HG03342 (cell line): Measurements from ENCODE around the gene ABCA6.
"Not testable (repeated sequence)": the region's sequence is repeated elsewhere in the genome, so short reads cannot be mapped to it uniquely, and the experiment has no call there.

Experiments
- ATAC-seq: cut with Tn5 transposase; IDR thresholded peaks from one replicate; pipeline ENCODE4 v1.9.1; 2021; ENCODE audit warnings: mild to moderate bottlenecking, moderate library complexity; ENCODE audit not compliant: unreplicated experiment

ABCA6 gene

GRCh38 chr17:69078864-69079263 lies 62.8 kb downstream of the ABCA6 start:
- ATAC-seq = no peak

GRCh38 chr17:69075823-69076222 lies 65.9 kb downstream of the ABCA6 start:
- no peak for ATAC-seq

GRCh38 chr17:69073392-69073791 lies 68.3 kb downstream of the ABCA6 start:
- not testable (repeated sequence) for ATAC-seq

GRCh38 chr17:69072803-69073256 lies 68.9 kb downstream of the ABCA6 start:
- ATAC-seq = not testable (repeated sequence)

- not testable (repeated sequence) for ATAC-seq
Measured at GRCh38 chr17:69071233-69071586, 70.5 kb downstream of the ABCA6 start.

- ATAC-seq = not testable (repeated sequence)
Measured at GRCh38 chr17:69070378-69071232, 71.1 kb downstream of the ABCA6 start.

GRCh38 chr17:69069226-69069750 lies 72.4 kb downstream of the ABCA6 start:
- ATAC-seq = no peak

- ATAC-seq = no peak
Measured at GRCh38 chr17:69067274-69068047, 74.2 kb downstream of the ABCA6 start.

GRCh38 chr17:69066482-69066881 lies 75.2 kb downstream of the ABCA6 start:
- ATAC-seq = no peak

- no peak for ATAC-seq
Measured at GRCh38 chr17:69065113-69065512, 76.6 kb downstream of the ABCA6 start.

GRCh38 chr17:69064476-69064875 lies 77.2 kb downstream of the ABCA6 start:
- no peak for ATAC-seq

- no peak for ATAC-seq
Measured at GRCh38 chr17:69064001-69064400, 77.7 kb downstream of the ABCA6 start.

GRCh38 chr17:69062860-69063581 lies 78.7 kb downstream of the ABCA6 start:
- no peak for ATAC-seq

GRCh38 chr17:69061721-69062556 lies 79.8 kb downstream of the ABCA6 start:
- ATAC-seq = no peak

GRCh38 chr17:69060822-69061221 lies 80.9 kb downstream of the ABCA6 start, which contains the start of gene ABCA9:
ABCA9 (minus strand) TSS chr17:69060927; CDS start chr17:69051126, 9,801 bp downstream.
- no peak for ATAC-seq

- ATAC-seq = no peak
Measured at GRCh38 chr17:69059458-69060175, 82.1 kb downstream of the ABCA6 start.

- ATAC-seq = no peak
Measured at GRCh38 chr17:69058165-69058564, 83.5 kb downstream of the ABCA6 start.

- ATAC-seq = no peak
Measured at GRCh38 chr17:69057280-69057679, 84.4 kb downstream of the ABCA6 start.

GRCh38 chr17:69056179-69056823 lies 85.4 kb downstream of the ABCA6 start:
- ATAC-seq = no peak
